Ammon's horn (tissue), 1 donor: ENCODE data around the gene TPM1.

Experiments used
- DNase-seq: peaks from one replicate; pipeline ENCODE4 v3.0.0-alpha.2; 2016; ENCODE audit warnings: low spot score

TPM1 gene

DNA sequence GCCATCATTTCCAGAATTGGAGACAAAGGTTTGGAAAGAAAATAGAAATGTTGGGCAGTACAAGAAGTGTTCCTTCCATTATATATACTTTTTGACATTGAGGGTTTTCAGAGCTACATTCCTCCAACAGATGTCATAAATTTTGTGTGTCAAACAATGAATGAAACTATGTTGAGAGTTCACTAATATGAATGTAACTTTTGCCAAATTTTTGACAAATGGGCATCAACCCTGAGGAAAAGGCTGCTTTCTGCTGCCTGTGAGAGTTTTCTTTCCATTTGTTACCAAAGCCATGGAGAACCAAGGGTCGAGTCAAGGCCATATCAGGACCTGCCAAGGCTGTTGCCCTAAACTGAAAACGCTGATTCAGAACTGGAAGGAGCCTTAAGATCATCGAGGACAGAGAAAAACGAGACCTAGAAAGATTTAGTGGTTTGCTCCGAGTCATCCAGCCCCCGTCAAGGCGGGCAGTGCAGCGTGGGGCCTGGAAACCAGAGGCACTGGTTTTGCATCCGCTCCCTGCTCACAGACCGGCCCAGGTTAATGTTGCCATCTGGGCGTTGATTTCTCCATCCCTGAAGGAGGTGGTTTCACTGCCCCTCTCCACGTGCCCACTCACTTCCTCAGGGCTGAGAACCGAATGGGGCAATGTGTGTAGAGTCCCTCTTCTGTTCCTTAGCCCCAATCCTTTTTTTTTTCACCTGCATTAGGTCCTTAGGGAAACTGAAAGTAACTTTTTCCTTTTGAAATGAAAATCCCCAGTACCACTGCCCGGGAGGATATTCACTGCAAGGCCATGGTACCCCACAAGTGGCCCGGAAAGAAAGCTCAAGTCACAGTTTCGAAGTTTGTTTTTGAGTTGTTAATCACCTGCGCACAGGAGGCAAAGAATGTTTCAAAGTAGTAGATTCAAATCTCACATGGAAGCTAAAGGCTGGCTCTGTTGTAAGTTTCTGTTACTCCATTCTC, 32.8 kb downstream of the TPM1 start:
- DNase-seq: no peak

DNA sequence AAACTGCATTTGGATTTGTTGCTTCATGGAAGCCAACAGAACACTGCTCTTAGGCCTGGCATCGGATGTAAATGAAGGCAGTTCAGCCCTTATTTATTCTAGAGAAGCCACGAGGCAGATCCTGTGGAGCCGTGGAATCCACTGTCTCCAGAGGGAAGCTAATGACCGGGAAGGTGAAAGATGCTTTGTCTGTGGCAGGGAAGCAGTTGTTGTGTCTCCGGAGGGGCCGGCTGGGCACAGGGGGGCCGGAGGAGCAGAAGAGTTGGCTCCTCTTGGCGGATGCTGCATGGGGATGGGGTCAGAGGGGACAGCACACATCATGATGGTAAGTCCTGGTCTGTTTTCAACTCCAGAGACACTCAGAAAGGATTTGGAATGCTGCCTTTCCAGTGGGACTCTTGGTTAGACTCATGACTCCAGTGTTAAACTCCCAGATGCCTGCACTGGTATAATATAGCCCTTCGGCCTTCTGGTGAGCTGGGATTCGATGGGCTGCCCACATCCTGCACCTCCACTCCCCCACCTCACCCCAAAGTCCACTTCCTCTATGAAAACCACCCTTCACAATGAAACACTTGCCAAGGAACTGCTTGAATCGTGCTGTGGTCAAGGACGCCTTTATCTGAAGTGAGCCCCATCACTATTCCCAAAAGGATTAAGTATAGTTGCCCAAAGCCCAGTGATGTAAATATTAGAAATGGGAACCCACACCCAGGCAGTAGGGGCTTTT, 33.6 kb downstream of the TPM1 start:
- DNase-seq: no peak

DNA sequence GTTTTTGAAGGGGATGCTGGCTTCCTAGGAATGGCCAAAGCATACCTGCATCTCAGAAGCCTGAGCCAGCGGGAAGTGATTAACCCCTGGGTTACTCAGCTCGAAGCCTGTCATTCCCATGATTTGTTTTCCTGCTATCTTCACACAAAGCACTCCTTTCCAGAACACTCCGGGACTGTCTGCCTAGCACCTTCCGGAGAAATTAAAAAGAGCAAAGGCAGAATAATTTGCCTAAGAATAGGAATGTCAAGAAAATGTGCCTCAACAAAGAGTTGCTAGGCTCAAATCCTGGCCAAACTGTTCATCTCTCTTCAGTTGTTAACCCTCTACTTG, 34.1 kb downstream of the TPM1 start:
- DNase-seq: no peak

DNA sequence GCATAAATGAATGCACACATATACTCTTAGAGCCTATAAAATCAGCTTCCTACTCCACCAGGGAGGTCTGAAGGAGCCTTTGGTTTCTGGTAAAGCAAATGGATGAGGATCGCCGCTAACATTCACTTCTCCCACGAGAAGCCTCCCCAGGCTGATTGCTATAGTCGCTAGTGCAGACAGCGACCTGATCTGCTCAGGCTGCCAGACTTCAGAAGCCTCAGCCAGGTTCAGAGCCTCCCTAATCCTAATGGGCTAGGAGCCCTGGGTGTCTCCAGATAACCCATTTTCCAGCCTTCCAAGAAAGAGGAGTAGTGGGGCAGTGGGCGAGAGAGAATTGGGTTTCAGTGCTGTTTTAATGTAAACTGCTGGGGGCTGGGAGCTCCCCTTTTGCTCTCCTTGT, 35.4 kb downstream of the TPM1 start:
- no peak for DNase-seq

DNA sequence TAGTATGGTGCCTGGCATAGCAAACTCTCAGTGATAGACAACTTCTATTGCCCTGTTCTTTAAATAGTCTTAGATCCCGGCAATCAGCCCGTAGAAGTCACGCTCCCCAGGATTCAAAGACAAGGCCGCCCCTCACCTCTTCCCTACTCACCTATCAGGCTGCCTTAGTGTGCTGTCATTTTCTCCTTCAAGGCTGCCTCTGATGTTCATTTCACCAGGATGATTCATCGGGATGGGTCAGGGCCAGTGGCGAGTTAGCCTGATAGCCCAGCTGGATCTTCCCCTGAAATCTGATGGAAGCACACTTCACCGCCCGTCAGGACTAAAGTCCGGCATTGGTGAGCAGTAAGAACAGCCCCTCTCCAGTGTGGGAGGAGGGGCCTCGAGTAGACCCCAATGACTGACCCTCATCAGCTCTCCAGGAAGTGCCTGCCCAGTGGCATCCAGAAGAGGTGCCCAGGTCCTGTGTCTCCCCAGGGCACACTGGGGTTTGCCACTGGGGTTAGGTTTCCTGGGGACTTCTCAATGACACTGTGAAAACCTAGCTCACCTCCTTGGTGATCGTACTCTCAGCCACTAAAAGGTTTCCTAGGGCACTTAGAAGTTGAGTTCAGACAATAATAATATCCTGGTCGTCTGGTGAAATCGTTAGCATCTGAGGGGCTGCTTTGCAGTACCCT, 37.5 kb downstream of the TPM1 start:
- no peak for DNase-seq

DNA sequence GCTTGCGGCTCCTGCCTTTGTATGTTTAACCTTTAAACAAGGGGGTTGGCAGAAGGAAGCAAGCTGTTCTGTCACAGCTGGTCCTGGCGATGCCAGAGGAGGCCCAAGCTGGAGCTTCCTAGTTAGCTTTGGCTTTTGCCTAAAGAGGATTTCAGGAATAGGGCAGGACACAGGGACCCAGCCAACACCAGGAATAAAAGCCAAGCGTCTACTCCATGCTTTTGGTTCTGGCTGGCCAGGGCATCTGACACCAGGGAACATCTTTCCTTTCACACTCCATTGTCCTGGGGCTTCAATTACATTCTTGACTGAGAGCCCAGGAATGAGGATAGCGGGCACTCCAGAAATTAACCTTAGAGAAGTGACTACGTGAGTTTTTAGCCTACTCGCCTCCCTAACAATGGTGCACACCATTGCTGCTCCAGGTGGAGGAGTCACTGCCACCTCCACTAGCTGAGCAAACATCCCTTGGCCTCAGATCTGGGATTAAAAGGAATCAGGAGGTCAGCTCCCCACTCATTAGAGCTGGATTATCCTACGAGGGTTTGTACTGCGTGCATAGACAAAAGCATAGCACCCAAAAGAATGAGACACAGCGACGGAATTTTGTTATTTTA, 38.2 kb downstream of the TPM1 start:
- DNase-seq: no peak

DNA sequence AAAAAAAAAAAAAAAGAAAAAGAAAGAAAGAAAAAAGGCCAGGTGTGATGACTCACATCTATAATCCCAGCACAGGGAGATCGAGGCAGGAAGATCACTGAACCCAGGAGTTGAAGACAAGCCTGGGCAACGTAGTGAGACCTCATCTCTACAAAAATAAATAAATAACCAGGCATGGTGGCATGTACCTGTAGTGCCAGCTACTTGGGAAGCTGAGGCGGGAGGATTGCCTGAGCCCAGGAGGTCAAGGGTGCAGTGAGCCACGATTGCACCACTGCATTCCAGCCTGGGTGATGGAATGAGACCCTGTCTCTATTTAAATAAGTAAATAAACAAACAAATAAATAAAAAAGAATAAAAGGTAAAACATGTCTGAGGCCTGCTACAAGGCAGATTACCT, 39.8 kb downstream of the TPM1 start:
- no peak for DNase-seq

DNA sequence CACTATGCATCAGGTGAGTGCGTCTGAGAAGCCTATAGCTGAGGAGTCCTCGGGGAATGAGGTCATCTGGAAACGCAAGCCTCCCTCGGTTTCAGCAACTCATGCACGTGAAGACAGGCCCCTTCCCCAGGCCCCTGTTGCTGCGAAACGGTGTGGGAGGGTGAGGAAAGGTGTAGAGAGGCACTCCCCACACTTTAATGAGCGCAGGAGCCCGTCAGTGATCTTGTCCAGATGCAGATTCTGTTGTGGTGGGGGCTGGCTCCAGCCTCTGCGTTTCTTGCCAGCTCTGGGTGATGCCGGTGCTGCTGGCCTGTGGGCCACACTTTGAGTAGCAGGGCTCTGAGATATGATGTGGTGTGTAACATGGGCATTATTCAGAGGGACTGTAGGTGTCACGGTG, 40.5 kb downstream of the TPM1 start:
- DNase-seq: no peak

DNA sequence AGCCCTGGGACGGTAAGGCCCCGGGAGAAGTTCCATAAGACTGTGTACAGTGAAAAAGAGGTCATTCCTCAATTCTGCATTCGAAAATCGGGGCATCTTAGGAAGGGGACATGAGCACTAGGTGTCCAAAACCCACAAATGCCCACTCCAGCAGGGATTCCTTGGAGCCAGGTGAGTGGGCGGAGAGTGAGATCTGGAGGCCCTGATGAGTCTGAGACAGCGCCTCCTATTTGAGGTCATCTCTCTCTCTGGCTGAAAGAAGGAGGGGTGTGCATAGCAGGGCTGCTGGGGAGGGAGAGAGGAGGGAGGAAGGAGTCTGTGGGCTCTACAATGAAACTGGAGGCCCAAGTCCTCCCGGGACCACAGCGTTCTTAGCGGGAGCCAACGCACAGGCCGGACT, 41.0 kb downstream of the TPM1 start:
- DNase-seq: no peak

DNA sequence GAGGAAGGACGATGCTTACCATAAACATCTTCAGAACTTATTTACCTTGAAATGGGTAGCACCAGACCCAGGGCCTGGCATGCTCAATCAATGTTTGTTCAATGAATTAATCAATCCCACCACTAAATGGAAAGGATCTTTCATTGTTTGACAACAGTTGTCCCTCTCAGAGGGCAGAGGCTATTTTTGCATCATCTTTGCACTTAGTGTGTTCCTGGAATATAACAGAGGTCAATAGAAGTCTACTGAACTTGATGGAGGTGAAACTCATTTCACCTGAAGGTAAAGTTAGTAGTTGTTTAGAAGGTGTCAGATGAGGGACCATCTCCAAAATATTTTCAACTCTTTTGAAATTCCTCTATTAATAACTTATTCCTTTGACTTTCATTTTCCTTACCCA, 42.3 kb downstream of the TPM1 start:
- no peak for DNase-seq

DNA sequence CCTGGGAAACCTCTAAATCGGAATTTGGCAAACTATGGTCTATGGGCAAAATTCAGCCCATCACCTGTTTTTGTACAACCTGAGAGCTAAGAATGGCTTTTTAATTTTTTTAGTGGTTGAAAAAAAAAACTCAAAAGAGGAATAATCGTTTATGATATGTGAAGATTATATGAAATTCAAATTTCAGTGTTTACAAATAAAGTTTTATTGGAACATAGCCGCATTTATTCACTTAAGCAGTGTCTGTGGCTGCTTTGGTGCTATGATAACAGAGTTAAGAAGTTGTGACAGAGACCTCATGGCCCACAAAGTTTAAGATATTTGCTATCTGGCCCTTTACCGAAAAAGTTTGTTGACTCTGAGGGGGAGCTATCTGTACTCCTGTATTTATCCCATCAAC, 42.7 kb downstream of the TPM1 start:
- no peak for DNase-seq

DNA sequence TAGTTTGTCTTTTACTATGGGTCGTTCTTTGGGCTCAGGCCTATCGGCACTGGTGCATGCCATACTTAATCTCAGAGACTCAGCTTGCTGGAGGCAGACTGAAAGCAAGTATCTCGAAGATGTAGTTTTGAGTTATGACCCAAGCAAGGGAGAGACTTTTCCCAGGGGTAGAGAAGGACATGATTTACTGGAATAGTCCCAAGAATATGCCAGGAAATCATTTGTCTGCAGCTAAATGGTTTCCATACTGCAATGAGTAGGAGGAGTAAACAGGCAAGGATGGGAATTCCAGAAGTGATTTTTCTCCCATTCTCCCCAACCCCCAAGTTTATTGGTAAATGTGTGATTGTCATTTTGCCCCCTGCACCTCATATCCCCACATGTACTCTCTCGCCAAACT, 43.7 kb downstream of the TPM1 start:
- DNase-seq: no peak

DNA sequence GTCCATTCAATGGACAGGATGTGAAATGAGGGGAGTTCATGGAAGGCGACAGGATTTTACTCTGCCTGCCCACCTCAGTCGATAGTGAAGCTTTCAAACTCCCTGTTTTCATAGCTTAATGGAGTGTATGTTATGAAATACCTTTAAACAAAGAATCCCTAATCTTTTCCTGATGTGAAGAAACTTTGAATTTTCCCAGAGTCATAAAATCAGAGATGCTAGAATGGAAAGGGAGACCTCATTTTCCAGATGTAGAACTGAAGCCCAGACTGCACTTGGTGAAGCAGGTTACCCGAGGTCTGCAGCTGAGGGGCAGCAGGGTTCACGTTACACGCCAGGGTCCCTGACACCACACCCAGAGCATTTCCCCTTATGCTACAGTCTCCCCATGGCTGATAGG, 44.4 kb downstream of the TPM1 start:
- no peak for DNase-seq

DNA sequence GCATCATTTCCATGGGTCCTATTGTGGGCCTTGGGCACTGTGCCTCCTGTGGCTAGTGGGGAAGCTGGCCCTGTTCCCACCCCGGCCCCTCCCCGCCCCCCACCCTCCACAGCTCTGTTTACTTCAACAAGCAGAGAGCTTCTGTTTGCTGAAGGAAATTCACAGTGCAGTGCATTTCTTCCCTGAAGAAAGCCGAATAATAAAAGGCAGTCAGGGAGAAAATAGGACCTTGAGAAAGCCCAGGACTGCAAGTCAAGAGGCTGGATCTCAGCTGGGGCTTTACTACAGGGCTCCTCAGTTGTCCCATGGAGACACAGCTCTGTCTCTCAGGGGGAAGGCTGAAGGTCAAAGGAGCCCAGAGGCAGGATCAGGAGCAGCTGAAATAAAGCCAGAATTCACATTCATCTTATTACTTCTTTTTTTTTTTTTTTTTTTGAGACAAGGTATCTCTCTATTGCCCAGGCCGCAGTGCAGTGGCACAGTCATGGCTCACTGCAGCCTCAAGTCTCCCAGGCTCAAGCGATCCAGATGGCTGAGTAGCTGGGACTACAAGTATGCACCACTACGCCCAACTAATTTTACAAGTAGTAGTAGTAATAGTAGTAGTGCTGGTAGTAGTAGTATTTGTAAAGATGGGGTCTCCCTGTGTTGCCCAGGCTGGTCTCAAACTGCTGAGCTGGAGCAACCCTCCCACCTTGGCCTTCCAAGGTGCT, 46.1 kb downstream of the TPM1 start:
- no peak for DNase-seq

DNA sequence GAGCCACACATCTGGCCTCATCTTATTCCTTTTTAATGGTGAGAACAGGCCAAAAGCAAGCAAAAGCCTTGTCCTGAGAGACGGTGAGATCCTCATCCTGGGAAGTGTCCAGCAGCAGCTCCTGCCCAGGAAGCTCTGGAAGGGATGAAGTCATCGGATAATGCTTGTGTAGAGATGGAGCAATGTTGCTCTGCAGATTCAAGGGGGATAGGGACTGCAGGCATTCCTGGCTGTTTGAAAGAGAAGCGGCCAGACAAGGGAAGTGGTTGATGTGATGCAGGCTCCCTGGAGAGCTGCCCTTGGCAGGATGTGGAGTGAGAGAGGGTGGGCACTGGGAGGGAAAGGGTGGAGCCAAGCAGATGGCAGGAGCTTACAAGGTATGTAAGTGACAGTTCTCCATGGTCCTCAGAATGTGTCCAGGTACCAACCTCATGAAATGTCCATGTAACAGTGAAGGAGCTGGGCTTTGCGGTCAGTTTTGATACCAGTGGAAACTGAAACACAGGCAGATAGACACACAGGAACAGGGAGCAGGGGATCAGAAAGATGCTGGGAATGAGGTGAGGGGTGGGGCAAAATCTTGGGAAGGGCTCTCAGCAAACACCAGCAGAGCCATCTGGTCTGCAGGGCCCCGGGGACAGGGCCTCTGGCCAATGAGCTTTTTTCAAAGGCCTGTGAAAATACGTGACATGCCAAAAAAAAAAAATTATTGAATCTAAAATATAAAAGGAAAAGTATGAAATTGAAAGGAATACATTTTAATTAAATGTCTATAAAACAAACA, 46.9 kb downstream of the TPM1 start:
- no peak for DNase-seq

DNA sequence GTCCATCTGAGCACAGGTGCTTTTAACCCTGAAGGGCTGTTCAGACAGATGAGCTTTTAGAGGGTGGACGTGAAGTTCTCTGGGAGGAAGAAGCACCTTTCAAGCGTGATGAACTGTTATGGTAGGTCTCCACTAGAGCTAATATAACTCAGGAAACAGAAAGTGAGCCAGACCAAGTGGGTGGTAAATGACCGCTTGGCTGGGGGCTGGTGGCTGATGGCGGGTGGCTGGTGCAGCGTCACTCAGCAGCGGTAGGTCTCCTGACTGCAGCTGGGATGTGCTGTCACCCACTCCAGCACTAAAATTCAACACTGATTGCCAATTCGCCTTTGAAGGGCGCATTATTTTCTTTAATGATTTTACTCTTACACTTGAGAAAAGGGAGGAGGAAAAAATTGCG, 47.9 kb downstream of the TPM1 start:
- no peak for DNase-seq

DNA sequence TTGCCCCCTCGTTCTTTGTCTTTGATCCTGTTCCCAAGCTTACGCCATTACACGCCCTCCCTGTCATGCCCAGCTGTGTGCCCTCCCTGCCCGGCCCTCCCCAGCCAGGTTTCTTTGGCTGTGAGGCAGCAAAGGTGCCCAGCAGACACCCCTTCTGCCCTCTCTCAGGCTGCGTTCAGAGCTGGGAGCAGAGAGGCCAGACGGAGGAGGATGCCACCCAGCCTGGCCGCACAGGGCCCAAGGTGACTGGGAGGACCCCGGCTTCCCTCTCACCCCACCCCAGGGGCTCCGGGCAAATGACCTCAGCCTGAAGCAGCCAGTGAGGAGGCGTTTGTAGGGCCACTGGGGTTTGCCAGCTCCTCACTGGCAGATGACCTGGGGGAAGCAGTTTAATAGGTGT, 48.3 kb downstream of the TPM1 start:
- DNase-seq: no peak

DNA sequence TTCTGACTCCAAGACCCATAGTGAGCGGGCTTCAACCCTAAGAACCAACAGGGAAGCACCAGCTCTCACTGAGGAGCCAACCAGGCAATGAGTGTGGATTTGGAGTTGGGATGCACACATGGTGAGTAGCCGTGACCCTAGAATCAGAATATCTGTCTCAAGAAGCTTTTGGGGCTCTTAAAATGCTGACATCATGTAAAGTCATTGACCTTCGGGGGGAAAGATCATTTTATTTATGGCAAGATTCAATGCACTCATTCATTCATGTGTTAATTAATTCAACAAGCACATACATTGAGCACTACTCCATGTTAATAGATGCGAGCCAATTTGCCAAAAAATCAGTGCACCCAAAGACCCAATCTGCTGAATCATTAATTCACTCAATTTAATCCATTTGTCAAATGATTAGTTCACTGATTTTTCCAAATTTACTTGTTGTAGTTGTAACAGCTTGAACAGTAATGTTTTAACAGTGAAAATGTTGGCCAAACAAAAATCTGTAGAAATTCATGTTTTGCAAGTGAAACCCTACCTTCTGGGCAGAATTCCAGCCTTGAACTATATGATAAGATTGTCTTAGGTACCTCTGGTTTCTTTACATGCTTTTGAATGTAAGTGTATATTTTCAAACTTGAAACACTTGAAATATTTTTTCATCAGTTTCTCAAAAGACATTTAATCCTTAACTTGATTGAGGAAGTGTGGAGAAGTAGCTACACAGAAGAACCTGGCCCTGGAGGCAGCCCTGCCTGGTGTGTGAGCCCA, 49.3 kb downstream of the TPM1 start:
- no peak for DNase-seq

DNA sequence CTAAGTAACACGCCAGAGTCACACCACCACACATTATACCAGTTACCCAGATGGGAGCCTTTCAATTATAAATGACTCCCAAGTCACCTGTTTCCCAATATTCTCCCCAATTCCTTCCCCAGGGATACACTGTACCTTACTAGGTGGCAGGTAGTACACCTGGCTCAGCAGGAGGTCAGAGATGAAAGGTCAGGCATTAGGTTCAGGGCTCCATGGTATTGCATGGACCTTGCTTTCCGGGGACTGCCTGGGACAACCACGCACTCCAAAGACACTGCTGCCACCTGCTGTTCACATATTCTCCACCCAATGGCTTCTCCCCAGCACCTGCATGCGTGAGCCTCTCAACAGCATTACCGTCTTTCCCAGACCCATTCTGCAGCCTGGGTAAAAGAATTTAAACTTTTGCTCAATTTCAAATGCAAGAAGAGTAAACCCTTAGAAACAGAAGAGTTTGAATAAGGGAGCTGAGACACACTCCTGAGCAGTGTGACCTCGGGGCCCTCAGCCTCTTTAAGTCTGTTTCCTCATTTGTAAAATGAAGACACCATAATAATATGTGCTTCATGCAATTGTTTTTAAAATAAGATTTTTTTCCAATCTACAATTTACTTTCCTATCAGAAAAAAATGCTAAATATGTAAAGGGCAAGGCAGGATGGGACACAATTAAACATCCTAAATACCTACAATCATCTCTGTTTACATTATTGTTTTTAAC, 51.1 kb downstream of the TPM1 start:
- DNase-seq: peak; percentile 93

DNA sequence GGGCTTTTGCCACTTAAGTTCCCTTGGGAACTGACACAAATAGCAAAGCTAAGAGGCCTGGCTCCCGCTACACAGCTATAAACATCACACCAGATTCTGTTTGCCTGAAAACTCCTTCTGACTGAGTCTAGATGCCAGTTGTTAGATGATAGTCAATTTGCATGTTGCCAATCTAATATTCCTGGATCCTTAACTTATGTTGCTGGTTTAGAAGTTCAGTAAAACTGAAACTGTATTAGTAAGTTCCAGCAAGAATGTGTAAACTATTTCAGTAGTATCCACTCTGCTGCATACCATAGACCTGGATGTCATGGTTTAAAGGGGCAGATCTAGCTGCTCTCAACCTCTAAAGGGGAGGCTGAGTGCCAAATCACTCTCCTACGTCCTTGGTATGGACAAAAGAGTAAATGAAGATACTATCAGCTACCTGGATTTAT, 52.0 kb downstream of the TPM1 start:
- peak; percentile 52 for DNase-seq
